ENCODE results near the gene MPDU1.
"Not testable (repeated sequence)": the region's sequence is repeated elsewhere in the genome, so short reads cannot be mapped to it uniquely, and the experiment has no call there.

MPDU1 gene

DNA sequence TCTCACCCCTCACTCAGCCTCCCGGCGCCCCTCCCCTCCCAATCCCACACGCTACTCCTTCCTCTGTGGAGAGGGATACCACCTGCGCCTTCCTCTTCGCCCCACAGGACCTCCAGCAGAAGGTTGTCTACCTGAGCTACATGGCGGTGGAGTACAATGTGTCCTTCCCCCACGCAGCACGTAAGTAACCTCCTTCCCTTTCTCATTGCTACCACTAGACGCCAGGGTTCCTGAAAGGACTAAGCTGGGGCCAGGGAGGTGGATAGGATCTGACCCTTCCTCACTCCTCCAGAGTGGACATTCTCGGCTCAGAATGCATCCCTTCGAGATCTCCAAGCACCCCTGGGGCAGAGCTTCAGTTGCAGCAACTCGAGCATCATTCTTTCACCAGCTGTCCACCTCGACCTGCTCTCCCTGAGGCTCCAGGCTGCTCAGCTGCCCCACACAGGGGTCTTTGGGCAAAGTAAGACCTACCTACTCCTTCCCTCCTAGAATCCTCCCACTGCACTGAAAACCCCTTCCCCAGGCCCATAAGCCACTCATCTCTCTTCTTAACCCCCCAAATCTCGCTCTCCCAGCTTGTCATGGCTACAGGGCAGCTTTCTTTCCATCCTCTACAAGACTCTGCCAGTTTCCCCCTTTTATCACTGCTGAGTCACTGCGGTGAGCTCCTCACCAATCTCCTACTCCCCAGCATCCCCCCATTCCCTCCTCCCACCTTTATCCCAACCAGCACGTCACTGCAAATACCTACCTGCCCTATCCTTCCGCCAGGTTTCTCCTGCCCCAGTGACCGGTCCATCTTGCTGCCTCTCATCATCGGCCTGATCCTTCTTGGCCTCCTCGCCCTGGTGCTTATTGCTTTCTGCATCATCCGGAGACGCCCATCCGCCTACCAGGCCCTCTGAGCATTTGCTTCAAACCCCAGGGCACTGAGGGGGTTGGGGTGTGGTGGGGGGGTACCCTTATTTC lies 2.8 kb upstream of the MPDU1 start:
- no peak for DNase-seq (ENCODE audit: low read depth)

GRCh38 chr17:7582396-7583252 lies 1.0 kb upstream of the MPDU1 start:
- no peak for DNase-seq (ENCODE audit: low read depth)

- DNase-seq (ENCODE audit: low read depth): no peak
Observed at GRCh38 chr17:7586673-7587419, 3.2 kb downstream of the MPDU1 start.

GRCh38 chr17:7587420-7588151 lies 3.9 kb downstream of the MPDU1 start:
- DNase-seq (ENCODE audit: low read depth): no peak

GRCh38 chr17:7588553-7589203 lies 5.0 kb downstream of the MPDU1 start:
- DNase-seq (ENCODE audit: low read depth): no peak

DNA sequence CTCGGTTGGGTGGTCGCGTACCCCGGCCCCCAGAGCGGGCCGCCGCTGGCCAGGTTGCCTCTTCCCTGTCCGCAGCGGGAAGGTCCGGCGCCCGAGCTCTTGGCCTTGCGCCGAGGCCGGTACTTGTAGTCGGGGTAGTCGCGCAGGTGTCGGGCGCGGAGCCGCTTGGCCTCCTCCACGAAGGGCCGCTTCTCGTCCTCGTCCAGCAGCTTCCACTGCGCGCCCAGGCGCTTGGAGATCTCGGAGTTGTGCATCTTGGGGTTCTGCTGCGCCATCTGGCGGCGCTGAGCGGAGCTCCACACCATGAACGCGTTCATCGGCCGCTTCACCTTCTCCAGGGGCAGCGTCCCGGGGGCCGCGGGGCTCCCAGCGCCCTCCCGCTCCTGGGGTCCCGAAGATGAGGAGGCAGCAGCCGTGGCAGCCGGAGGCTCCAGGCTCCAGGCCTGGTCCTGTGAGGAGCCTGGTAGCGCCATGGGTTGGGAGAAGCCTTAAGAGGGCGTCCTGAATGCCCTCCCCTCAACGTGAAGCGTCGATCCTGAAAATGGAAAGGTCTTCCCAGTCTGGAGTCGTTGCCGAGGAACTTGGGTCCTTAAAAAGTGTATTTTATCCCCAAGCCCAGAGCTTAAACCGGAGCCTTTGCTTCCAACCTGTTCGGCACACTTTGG lies 5.7 kb downstream of the MPDU1 start:
- peak; percentile 49 for DNase-seq (ENCODE audit: low read depth)

DNA sequence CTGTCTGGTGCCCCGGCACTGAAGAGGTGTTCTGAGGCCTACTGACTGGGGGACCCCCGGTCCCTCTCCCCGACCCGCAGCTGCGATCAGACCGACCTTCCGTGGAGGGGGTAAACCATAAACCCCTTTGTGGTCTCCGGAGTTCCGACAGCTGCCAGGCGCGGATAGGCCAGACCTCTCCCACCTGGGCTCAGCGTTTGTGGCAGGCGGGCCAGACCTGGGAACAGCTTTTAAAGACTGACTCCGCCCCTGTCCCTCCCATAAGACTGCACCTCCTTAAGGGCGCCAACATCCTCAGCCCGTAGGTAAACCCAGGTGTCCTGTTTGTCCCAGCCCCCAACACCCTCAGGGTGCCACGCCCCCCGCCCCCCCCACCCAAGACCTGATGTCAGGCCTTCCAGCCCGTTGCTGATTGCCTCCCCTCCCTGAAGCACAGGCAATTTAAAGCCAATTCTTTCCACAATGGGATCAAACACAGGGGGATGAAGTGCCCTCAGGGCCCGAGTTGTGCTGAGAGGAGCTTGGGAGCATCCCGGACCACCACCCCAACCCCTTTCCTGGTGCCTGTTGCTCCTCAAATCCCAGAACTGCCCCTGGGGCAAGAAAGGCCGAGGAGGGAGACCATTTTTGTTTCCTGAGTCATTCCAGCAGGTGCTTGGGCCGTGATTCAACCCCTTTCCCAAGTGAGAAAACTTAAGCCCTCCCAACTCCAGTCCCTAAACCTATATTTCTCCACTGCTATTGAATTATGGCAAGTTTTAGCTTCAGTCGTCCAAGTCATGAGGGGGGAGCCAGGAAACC lies 6.4 kb downstream of the MPDU1 start, which contains the start of gene SOX15:
Gene SOX15 (minus strand): TSS at position 204 of the 801 bp plus-strand sequence. CDS start 418 bp downstream, outside the sequence.
- no peak for DNase-seq (ENCODE audit: low read depth)

DNA sequence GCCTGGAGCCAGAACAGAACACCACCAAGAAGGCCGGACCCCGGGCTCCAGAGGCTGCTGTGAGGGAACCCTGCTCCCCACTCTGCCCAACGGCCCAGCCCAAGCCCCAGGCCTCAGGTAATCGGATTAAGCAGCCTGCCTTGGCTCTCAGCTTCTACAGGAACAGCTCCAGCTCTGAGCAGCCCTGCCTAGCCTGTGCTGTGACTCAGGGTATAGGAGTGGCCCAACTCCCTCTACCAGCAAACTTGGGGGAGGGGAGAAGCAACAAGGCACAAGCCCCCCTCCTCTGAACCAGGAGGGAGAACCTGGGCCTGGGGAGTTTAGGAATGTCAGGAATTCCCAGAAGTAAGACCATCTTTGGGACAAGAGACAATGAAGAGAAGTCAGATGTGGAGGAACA lies 7.1 kb downstream of the MPDU1 start:
- no peak for DNase-seq (ENCODE audit: low read depth)

DNA sequence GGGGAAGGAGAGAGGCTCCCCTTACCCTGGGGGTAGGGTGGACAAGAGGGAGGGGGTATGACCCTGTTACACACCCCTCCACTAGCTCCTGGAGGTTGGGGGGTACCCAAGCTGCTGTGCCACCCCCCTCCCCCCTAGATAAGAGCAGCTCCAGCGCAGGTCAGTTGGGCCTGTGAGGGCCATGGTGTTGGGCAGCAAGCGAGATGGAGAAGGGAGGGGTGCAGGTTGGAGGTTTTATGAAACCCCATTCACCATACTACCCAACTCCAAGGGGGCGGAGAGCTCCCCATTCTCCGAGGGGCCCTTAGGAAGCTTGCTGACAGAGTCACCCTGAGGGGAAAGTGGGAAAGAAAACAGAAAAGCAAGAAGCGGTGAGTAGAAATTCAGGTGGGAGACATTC lies 7.9 kb downstream of the MPDU1 start:
- no peak for DNase-seq (ENCODE audit: low read depth)

DNA sequence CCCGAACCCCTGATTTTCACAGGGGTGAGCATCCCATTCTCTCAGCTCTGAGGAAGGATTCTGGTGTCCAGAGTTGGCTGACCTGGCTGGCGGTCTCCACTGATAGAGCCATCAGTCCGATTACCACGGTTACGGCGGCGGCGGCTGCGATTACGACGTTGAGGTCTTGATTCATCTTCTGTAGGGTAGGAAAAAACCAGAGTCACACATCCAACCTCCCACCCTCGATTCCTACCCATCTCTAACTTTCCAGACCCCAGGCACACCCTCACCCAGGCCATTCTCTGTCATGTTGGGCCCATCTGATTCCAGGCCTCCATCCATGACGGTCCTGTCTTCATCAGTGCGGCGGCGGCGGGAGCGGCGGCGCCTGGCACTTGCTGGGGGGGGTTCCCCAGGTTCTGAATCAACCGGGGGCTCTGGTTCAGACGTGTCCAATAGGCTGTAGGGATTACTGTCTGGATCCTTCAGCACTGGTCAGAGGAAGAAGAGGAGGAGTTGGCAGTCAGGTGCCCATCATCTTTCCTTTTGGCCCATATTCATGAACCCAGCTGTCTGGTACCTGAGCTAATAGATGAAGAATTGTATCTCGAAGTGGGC lies 8.9 kb downstream of the MPDU1 start:
- no peak for DNase-seq (ENCODE audit: low read depth)

- DNase-seq (ENCODE audit: low read depth): no peak
Observed at GRCh38 chr17:7593296-7593695, 9.6 kb downstream of the MPDU1 start.

GRCh38 chr17:7597561-7597960 lies 13.9 kb downstream of the MPDU1 start:
- not testable (repeated sequence) for DNase-seq (ENCODE audit: low read depth)

DNA sequence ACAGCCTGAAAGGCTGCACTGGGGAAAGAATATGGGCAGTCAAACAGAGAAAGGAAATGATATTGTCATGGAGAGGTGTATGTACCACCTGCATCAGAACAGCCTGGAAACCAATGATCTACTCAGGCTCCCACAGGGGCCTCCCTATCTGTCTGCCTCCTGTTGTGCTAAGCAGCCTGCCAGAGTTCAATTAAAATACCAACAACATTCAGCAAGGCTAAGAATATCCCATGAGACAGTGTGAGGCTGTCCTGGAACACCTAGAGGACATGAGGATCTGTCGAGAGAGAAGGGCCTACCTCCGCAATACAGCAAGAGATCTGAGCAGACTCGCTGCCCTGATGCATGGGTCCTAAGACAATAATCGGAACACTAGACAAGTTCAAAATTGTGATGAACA lies 22.6 kb downstream of the MPDU1 start:
- DNase-seq (ENCODE audit: low read depth): no peak

GRCh38 chr17:7610641-7611040 lies 27.0 kb downstream of the MPDU1 start:
- DNase-seq (ENCODE audit: low read depth): no peak

DNA sequence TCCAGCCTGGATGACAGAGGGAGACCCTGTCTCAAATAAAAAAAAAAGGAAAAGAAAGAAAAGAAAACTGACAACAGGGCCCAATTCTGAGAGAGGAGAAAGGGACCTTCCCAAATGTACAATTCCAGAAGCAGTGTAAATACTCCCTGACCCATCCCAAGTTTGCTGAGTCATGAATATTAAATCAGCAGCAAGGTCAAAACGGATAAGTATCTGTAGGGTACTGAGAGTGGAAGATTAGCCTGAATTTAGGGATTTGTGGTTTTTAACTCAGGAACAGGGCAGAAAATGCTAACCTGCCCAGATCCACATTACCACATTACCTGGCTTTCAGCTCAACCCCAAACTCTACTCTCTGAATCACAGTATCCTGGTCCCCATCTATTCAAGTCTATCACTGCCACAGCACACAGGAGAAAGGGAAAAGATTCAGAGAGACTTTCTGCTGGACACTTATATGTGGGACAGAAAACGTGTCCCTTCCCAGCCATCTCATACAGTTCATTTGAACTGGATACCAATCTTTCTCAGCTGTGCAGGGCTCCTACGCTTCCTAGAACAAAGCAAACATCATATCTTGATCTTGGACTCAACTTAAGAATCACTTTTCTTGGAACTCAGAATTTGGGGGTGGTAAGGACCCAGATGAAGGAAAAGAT lies 28.1 kb downstream of the MPDU1 start:
- no peak for DNase-seq (ENCODE audit: low read depth)

DNA sequence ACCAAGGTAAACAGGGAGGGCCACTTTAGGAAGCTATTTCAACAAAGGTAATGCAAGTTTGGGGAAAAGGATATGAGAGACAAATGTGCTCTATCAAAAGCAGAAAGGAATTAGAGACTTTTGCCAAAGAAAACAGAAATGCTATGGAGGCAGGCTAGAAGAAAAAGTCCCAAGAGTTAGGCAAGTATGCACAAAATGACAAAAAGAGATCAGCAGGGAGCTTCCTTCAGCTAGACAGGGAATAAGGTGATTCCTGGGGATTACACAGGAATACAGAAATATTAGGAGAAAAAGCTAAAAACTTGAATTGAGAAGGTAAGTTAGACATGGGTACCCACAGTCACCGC lies 28.6 kb downstream of the MPDU1 start:
- DNase-seq (ENCODE audit: low read depth): no peak

DNA sequence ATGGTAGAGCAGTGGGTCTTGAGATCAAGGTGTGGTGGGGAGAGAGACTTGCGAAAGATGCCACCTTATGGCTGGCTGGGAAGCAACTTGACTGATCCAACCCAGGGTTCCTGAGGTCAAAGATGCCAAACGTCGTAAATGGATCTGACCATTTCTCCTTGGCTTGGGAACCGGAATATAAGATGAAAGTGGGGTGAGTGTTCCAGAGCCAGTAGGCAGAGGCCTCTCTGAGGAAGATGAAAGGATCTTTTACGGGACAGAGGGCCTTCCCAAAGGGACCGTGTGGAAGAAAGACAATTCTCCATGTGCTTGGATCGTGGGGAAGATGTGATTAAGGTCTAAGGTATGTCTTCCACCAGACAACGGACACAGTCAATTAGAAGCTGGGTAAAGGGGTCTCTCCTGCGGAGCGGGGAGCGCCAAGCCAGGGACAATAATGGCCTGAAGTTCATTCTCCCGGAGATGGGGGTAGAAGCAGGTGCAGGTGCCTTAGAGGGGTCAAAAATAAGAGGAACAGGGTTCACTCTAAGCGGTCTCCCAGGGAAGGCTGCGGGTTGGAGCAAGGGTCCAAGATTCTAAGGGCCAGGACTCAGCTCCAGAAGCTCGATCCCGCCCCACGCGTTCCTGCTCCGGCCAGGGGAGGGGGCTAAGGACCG lies 30.2 kb downstream of the MPDU1 start:
- no peak for DNase-seq (ENCODE audit: low read depth)
